ENCODE data around the gene COL8A2.

COL8A2 gene

GRCh38 chr1:36083635-36084496, 41.2 kb downstream of the COL8A2 start, which contains the start of gene TEKT2:
Gene TEKT2, plus strand, starts transcription at chr1:36084094. Its CDS starts 828 bp downstream, at chr1:36084922.
- DNase-seq (ENCODE audit: low read depth, low spot score): peak; percentile 75
- H3K9me3 ChIP-seq (ENCODE audit: insufficient read depth, low read length): no peaks in the 10 kb centered on the region
- peaks cover 9% of the 10 kb centered on the region for H3K27me3 ChIP-seq (ENCODE audit: insufficient read depth, insufficient read length)
- peaks cover 26% of the 10 kb centered on the region for H3K4me1 ChIP-seq (ENCODE audit: insufficient read depth, insufficient read length)
- peak within 1 kb of the TSS; percentile 49 for H3K4me3 ChIP-seq (ENCODE audit: insufficient read length, low read depth)
- H3K36me3 ChIP-seq (ENCODE audit: insufficient read depth, insufficient read length, low read length): no peaks in the 10 kb centered on the region
- peak within 1 kb of the TSS; percentile 79 for H3K9ac ChIP-seq (ENCODE audit: insufficient read length, low read depth)
- TF ChIP-seq YY1 (IDR thresholded peaks at IDR 0.05; ENCODE audit: insufficient read depth, insufficient read length) (no peak), SUZ12 (IDR thresholded peaks at IDR 0.05; ENCODE audit: extremely low read depth, insufficient read depth, insufficient read length) (no peak), ZNF274 (IDR thresholded peaks at IDR 0.05; ENCODE audit: low read depth, low read length) (no peak)

GRCh38 chr1:36083219-36083618, 41.8 kb downstream of the COL8A2 start:
- no peak for TF ChIP-seq YY1 (IDR thresholded peaks at IDR 0.05; ENCODE audit: insufficient read depth, insufficient read length)
- TF ChIP-seq SUZ12 (IDR thresholded peaks at IDR 0.05; ENCODE audit: extremely low read depth, insufficient read depth, insufficient read length): no peak
- no peak for TF ChIP-seq ZNF274 (IDR thresholded peaks at IDR 0.05; ENCODE audit: low read depth, low read length)
- Histone ChIP-seq H3K9ac (ENCODE audit: insufficient read length, low read depth) (no peak overlapping the region), H3K36me3 (ENCODE audit: insufficient read depth, insufficient read length, low read length) (no peaks in the 10 kb centered on the region), H3K4me1 (ENCODE audit: insufficient read depth, insufficient read length) (peaks cover 23% of the 10 kb centered on the region), H3K27me3 (ENCODE audit: insufficient read depth, insufficient read length) (peaks cover 9% of the 10 kb centered on the region), H3K4me3 (ENCODE audit: insufficient read length, low read depth) (no peak overlapping the region), H3K9me3 (ENCODE audit: insufficient read depth, low read length) (no peaks in the 10 kb centered on the region)
- no peak for DNase-seq (ENCODE audit: low read depth, low spot score)

GRCh38 chr1:36081926-36082485, 43.0 kb downstream of the COL8A2 start:
- Histone ChIP-seq H3K36me3 (ENCODE audit: insufficient read depth, insufficient read length, low read length) (no peaks in the 10 kb centered on the region), H3K4me3 (ENCODE audit: insufficient read length, low read depth) (no peak overlapping the region), H3K9ac (ENCODE audit: insufficient read length, low read depth) (no peak overlapping the region), H3K4me1 (ENCODE audit: insufficient read depth, insufficient read length) (peaks cover 12% of the 10 kb centered on the region), H3K9me3 (ENCODE audit: insufficient read depth, low read length) (no peaks in the 10 kb centered on the region), H3K27me3 (ENCODE audit: insufficient read depth, insufficient read length) (peaks cover 9% of the 10 kb centered on the region)
- DNase-seq (ENCODE audit: low read depth, low spot score): no peak
- no peak for TF ChIP-seq ZNF274 (IDR thresholded peaks at IDR 0.05; ENCODE audit: low read depth, low read length)
- TF ChIP-seq SUZ12 (IDR thresholded peaks at IDR 0.05; ENCODE audit: extremely low read depth, insufficient read depth, insufficient read length): no peak
- TF ChIP-seq YY1 (IDR thresholded peaks at IDR 0.05; ENCODE audit: insufficient read depth, insufficient read length): no peak

GRCh38 chr1:36080801-36081200, 44.2 kb downstream of the COL8A2 start:
- peaks cover 9% of the 10 kb centered on the region for H3K27me3 ChIP-seq (ENCODE audit: insufficient read depth, insufficient read length)
- no peak for TF ChIP-seq YY1 (IDR thresholded peaks at IDR 0.05; ENCODE audit: insufficient read depth, insufficient read length)
- no peak for TF ChIP-seq SUZ12 (IDR thresholded peaks at IDR 0.05; ENCODE audit: extremely low read depth, insufficient read depth, insufficient read length)
- no peaks in the 10 kb centered on the region for H3K9me3 ChIP-seq (ENCODE audit: insufficient read depth, low read length)
- DNase-seq (ENCODE audit: low read depth, low spot score): no peak
- H3K36me3 ChIP-seq (ENCODE audit: insufficient read depth, insufficient read length, low read length): no peaks in the 10 kb centered on the region
- no peak overlapping the region for H3K4me3 ChIP-seq (ENCODE audit: insufficient read length, low read depth)
- H3K9ac ChIP-seq (ENCODE audit: insufficient read length, low read depth): no peak overlapping the region
- peaks cover 4% of the 10 kb centered on the region for H3K4me1 ChIP-seq (ENCODE audit: insufficient read depth, insufficient read length)

- Histone ChIP-seq H3K27me3 (ENCODE audit: insufficient read depth, insufficient read length) (peaks cover 9% of the 10 kb centered on the region), H3K4me3 (ENCODE audit: insufficient read length, low read depth) (no peak overlapping the region), H3K9me3 (ENCODE audit: insufficient read depth, low read length) (no peaks in the 10 kb centered on the region), H3K4me1 (ENCODE audit: insufficient read depth, insufficient read length) (peaks cover 4% of the 10 kb centered on the region), H3K36me3 (ENCODE audit: insufficient read depth, insufficient read length, low read length) (no peaks in the 10 kb centered on the region), H3K9ac (ENCODE audit: insufficient read length, low read depth) (no peak overlapping the region)
- TF ChIP-seq SUZ12 (IDR thresholded peaks at IDR 0.05; ENCODE audit: extremely low read depth, insufficient read depth, insufficient read length) (no peak), ZNF274 (IDR thresholded peaks at IDR 0.05; ENCODE audit: low read depth, low read length) (no peak), YY1 (IDR thresholded peaks at IDR 0.05; ENCODE audit: insufficient read depth, insufficient read length) (no peak)
- no peak for DNase-seq (ENCODE audit: low read depth, low spot score)
Observed at GRCh38 chr1:36080236-36080635, 44.8 kb downstream of the COL8A2 start.

- H3K4me3 ChIP-seq (ENCODE audit: insufficient read length, low read depth): no peak overlapping the region
- no peak overlapping the region for H3K9ac ChIP-seq (ENCODE audit: insufficient read length, low read depth)
- H3K36me3 ChIP-seq (ENCODE audit: insufficient read depth, insufficient read length, low read length): no peaks in the 10 kb centered on the region
- H3K27me3 ChIP-seq (ENCODE audit: insufficient read depth, insufficient read length): no peaks in the 10 kb centered on the region
- TF ChIP-seq SUZ12 (IDR thresholded peaks at IDR 0.05; ENCODE audit: extremely low read depth, insufficient read depth, insufficient read length) (no peak), YY1 (IDR thresholded peaks at IDR 0.05; ENCODE audit: insufficient read depth, insufficient read length) (no peak), ZNF274 (IDR thresholded peaks at IDR 0.05; ENCODE audit: low read depth, low read length) (no peak)
- no peaks in the 10 kb centered on the region for H3K4me1 ChIP-seq (ENCODE audit: insufficient read depth, insufficient read length)
- no peaks in the 10 kb centered on the region for H3K9me3 ChIP-seq (ENCODE audit: insufficient read depth, low read length)
- no peak for DNase-seq (ENCODE audit: low read depth, low spot score)
Observed at GRCh38 chr1:36076979-36077573, 47.9 kb downstream of the COL8A2 start.

- no peaks in the 10 kb centered on the region for H3K4me1 ChIP-seq (ENCODE audit: insufficient read depth, insufficient read length)
- TF ChIP-seq YY1 (IDR thresholded peaks at IDR 0.05; ENCODE audit: insufficient read depth, insufficient read length): no peak
- TF ChIP-seq SUZ12 (IDR thresholded peaks at IDR 0.05; ENCODE audit: extremely low read depth, insufficient read depth, insufficient read length): no peak
- no peaks in the 10 kb centered on the region for H3K36me3 ChIP-seq (ENCODE audit: insufficient read depth, insufficient read length, low read length)
- no peak overlapping the region for H3K9ac ChIP-seq (ENCODE audit: insufficient read length, low read depth)
- DNase-seq (ENCODE audit: low read depth, low spot score): no peak
- no peak overlapping the region for H3K4me3 ChIP-seq (ENCODE audit: insufficient read length, low read depth)
- peaks cover 11% of the 10 kb centered on the region for H3K9me3 ChIP-seq (ENCODE audit: insufficient read depth, low read length)
- H3K27me3 ChIP-seq (ENCODE audit: insufficient read depth, insufficient read length): no peaks in the 10 kb centered on the region
Observed at GRCh38 chr1:36070349-36070748, 54.7 kb downstream of the COL8A2 start.

All from NT2/D1 (cell line).